K562 (cell line): Measurements from ENCODE around the gene SIKE1. TPM values are rescaled to one million over a fixed set of nuclear protein-coding genes. Genes with fewer than 3 reads are reported as not detected.

Source experiments
- ARNT ChIP-seq, 2 experiments: fragments of 450-650 bp; IDR thresholded peaks; 2 replicates each; pipeline ENCODE4 v1.6.1; 2016; ENCODE audit warnings: mild to moderate bottlenecking in 1 of 2
- DACH1 ChIP-seq: fragments of 450-650 bp; IDR thresholded peaks from 2 replicates; pipeline ENCODE4 v1.6.1; 2018; ENCODE audit not compliant: partially characterized antibody
- SP2 ChIP-seq: IDR thresholded peaks from 2 replicates; pipeline ENCODE4 v1.6.1; 2011; ENCODE audit warnings: mild to moderate bottlenecking, low read depth, low read length, moderate library complexity; ENCODE audit not compliant: poor library complexity, severe bottlenecking; ENCODE audit errors: extremely low read depth
- ZNF717 ChIP-seq: fragments of 250-450 bp; sonication (Bioruptor Pico); IDR thresholded peaks from 2 replicates; pipeline ENCODE4 v1.5.0; 2021
- polyA plus RNA-seq, 8 experiments: library from polyadenylated mRNA; depleted of rRNA in 4 of 8; stranded (reverse) in 5 of 8; unstranded in 3 of 8; fragments of >200 nt; fragmentation: Nextera tagmentation in 2 of 8; fragmentation: Illumina TruSeq in 1 of 8; extraction: Ambion mirVana in 2 of 8; extraction: Trizol in 1 of 8; gene quantifications; 2 replicates each; pipeline versions ENCODE4 v1.2.1 to v1.2.3, GENCODE V29; 2011 to 2014; ENCODE audit warnings: inconsistent platforms in 1 of 8, missing spikeins in 1 of 8
- total RNA-seq, 7 experiments: library from RNA; depleted of rRNA in 6 of 7; stranded (reverse); fragments of >200 nt in 6 of 7; fragmentation: Illumina TruSeq in 2 of 7; extraction: Trizol in 2 of 7; gene quantifications; 2 replicates each; pipeline versions ENCODE4 v1.2.1 to v1.2.3, GENCODE V29; 2011 to 2021; ENCODE audit warnings: low replicate concordance in 1 of 7
- TF ChIP-seq, protein P1 (sequence below): fragments of 450-650 bp; IDR thresholded peaks from 2 replicates; pipeline ENCODE4 v1.7.1; 2018; ENCODE audit warnings: mild to moderate bottlenecking, low read depth; ENCODE audit not compliant: partially characterized antibody
- TF ChIP-seq, protein P2 (sequence below), 2 experiments: fragments of 250-450 bp in 1 of 2; fragments of 450-650 bp in 1 of 2; sonication (Bioruptor Pico) in 1 of 2; IDR thresholded peaks; 2 replicates each; pipeline versions ENCODE4 v1.6.1 to v1.8.0; 2016 to 2021; ENCODE audit warnings: mild to moderate bottlenecking in 2 of 2, moderate library complexity in 2 of 2, missing compliant biosample characterization in 1 of 2, missing genetic modification characterization in 1 of 2
- TF ChIP-seq, protein P3 (sequence below): sonication (generic); formaldehyde crosslinking; IDR thresholded peaks from 2 replicates; pipeline ENCODE4 v1.8.0; 2022; ENCODE audit warnings: mild to moderate bottlenecking, missing genetic modification reagents

Gene SIKE1
- total and polyA plus RNA-seq, 9 of the 15 experiments (the other 6 are each of a cell fraction or from before 2014, with no cell fraction given) = 21.8 to 144 (median 76.3) TPM

DNA sequence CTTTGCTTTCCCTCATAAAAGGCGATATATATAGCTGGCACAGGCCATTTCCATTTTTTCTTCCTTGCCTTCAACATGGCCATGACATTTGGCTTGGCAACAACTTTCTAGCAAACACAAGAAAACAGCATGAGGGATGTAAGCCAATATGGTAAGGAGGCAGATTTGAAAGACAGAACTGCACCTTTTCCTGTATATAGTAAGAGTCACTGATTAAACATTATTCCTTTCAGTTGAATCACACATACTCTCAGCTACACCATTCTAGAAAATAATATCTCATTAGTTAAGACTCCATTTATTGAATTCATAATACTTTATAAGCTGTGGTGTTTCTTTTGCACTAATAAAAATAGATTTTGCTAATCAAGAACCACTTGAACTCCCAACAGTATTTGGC, 9.5 kb downstream of the SIKE1 start (continued):
- TF ChIP-seq, protein P1, sequence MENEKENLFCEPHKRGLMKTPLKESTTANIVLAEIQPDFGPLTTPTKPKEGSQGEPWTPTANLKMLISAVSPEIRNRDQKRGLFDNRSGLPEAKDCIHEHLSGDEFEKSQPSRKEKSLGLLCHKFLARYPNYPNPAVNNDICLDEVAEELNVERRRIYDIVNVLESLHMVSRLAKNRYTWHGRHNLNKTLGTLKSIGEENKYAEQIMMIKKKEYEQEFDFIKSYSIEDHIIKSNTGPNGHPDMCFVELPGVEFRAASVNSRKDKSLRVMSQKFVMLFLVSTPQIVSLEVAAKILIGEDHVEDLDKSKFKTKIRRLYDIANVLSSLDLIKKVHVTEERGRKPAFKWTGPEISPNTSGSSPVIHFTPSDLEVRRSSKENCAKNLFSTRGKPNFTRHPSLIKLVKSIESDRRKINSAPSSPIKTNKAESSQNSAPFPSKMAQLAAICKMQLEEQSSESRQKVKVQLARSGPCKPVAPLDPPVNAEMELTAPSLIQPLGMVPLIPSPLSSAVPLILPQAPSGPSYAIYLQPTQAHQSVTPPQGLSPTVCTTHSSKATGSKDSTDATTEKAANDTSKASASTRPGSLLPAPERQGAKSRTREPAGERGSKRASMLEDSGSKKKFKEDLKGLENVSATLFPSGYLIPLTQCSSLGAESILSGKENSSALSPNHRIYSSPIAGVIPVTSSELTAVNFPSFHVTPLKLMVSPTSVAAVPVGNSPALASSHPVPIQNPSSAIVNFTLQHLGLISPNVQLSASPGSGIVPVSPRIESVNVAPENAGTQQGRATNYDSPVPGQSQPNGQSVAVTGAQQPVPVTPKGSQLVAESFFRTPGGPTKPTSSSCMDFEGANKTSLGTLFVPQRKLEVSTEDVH = no peak
- TF ChIP-seq ZNF717 (CRISPR knock-in tag) (no peak), SP2 (no peak), DACH1 (no peak), ARNT (IDR thresholded peaks at IDR 0.05) (no peak)
- TF ChIP-seq, protein P2, sequence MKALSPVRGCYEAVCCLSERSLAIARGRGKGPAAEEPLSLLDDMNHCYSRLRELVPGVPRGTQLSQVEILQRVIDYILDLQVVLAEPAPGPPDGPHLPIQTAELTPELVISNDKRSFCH (CRISPR knock-in tag; IDR thresholded peaks at IDR 0.05) = no peak
- TF ChIP-seq, protein P2 (tag; IDR thresholded peaks at IDR 0.05) = no peak
- TF ChIP-seq, protein P3, sequence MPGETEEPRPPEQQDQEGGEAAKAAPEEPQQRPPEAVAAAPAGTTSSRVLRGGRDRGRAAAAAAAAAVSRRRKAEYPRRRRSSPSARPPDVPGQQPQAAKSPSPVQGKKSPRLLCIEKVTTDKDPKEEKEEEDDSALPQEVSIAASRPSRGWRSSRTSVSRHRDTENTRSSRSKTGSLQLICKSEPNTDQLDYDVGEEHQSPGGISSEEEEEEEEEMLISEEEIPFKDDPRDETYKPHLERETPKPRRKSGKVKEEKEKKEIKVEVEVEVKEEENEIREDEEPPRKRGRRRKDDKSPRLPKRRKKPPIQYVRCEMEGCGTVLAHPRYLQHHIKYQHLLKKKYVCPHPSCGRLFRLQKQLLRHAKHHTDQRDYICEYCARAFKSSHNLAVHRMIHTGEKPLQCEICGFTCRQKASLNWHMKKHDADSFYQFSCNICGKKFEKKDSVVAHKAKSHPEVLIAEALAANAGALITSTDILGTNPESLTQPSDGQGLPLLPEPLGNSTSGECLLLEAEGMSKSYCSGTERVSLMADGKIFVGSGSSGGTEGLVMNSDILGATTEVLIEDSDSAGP (CRISPR knock-in tag) = no peak
